Measurements from ENCODE around the gene RTN4.

Gene RTN4

DNA sequence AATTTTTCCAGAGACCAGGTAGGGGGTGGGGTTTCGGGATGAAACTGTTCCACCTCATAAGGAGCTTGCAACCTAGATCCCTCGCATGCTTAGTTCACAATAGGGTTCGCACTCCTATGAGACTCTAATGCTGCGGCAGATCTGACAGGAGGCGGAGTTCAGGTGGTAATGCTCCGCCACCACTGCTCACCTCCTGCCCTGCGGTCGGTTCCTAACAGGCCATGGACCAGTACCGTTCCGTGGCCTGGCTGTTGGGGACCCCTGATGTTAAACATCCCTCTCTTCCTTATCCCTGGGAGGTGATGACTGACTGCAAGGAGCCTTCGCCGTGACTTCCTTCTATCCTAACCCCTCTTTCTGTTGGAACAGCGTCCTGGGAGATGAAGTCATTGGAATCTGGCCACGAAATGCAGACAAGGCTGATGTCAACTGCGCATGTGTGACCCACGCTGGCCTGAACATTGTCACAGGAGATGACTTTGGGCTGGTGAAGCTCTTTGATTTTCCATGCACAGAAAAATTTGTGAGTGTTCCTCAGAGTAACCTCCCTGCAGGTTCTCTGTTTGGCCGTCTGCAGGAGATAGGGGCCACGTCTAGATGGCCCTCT, 82.4 kb downstream of the RTN4 start:
- DNase-seq: peak in 1 of 14 donors; percentile 17

DNA sequence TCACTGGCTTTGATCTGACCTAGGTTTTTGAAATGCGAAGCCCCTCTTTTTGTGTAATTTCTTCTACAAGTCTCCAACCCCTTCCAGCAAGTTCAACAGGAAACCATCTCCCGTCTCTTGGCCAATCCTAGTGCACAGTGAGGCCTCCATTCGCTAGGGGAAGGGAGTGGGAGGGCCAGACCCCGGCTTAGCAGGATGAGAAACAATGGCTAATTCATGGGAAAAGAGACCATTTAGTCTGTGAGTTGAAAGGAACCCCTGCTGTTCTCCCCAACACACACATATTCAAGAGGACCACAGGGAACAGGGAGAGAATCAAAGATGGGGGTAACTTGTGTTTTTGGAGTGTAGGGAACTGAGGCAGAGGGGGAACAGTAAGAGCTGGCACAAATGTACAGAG, 83.0 kb downstream of the RTN4 start:
- peak in 1 of 14 donors; percentile 14 for DNase-seq

DNA sequence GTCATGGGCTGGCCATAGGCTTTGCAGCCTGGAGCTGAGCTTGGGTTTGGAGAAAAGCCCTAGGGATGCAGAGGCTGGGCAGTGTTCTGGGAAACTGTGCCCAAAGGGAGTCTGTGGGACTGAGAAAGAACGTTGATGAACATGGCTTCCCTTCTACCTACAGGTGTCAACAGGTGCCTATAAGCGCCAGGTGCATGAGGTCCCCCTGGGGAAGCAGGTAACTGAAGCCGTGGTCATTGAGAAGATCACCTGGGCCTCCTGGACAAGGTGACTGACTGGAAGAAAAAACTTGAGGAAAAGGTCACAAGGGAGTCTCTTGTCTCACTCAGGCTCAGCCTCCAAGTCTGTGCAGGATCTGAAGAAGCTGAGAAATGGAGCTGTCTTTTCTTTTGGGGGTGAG, 83.4 kb downstream of the RTN4 start:
- no peak for DNase-seq

DNA sequence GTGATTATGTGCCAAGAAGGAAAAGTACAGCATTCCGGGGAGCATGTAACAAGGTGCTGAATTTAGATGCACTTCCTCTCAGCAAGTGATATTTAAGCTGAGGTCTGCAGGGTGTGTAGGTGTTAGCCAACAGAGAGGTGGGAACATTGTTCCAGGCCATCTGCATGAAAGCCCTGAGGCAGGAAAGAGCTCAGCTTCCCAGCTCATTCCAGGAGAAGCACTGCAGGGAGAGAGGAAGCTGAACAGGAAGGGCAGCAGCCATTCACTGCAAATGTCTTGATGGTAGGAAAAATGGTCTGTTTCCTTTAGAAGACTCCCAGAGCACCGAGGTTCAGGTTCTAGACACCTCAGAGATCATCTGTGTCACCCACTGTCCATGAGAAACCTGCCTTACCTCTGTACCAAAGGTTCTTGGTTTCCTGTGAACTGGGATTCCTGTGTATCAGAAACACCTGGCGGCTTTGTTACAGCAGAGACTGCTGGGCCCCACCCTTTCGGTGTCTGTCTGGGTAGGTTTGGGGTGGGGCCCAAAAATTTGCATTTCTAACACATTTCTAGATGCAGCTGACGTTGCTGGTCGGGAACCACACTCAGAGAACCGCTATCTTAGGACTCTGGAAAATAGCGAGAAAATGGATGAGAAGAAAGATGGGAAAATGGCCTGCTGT, 84.0 kb downstream of the RTN4 start:
- DNase-seq: peak in 1 of 14 donors; percentile 84

- DNase-seq: no peak
Measured at GRCh38 chr2:54965425-54965824, 84.8 kb downstream of the RTN4 start.

DNA sequence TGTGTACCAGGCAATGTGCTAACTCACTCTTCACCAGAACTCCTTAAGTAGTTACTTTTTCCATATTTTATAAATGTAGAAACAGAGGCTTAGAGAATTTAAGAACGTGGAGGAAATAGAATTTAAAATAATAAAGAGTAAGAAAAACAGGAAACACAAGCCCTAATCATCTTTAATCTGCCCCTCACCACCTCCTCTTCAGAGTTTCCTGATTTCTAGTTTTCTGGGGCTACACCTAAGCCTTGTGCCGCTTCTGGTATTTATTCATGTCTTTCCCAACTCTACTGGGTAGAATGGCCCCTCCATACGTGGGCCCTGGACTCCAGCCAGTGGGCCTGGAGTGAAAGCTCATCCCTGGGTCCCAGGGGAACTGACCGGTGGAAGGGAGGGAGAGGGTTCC, 85.4 kb downstream of the RTN4 start:
- no peak for DNase-seq

DNA sequence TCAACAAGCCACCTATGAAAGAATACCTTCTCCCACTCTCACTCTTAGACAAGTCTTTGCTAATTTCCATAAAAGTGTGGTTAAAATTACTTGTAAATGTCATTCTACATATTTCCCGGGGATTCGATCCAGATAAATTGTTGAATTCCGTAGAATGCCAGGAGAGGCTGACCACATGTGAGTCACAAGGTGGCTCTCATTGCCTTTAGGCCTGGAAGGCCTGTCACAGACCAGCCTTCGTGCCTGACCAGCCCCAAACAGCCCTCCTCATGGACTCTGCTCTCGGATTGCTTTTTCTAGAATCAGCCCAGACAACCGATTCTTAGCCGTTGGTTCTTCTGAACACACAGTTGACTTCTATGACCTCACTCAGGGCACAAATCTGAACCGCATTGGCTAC, 86.0 kb downstream of the RTN4 start:
- no peak for DNase-seq

GRCh38 chr2:54963476-54963875, 86.8 kb downstream of the RTN4 start:
- no peak for DNase-seq

DNA sequence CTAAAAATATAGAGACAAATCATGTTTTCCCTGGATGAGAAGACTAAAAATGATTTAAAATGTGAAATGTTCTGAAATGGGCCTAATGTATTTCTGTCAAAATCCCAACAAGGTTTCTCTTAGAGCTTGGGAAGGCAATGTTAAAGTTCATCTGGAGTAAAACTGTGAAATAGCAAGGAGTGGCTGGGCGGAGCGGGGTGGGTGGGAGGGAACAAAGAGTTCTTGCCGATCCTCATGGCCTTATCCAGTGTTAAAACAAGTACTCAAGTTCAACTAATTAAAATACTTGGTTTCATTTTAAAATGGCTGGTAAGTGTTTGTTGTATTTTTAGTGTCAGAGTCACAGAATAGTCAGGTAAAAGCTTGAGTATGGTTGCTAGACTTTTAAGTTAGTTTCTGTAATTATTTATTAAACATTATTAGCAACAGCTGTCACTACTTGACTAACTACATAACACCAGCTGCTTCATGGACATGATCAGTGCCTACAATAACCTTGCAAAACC, 87.3 kb downstream of the RTN4 start:
- no peak for DNase-seq

DNA sequence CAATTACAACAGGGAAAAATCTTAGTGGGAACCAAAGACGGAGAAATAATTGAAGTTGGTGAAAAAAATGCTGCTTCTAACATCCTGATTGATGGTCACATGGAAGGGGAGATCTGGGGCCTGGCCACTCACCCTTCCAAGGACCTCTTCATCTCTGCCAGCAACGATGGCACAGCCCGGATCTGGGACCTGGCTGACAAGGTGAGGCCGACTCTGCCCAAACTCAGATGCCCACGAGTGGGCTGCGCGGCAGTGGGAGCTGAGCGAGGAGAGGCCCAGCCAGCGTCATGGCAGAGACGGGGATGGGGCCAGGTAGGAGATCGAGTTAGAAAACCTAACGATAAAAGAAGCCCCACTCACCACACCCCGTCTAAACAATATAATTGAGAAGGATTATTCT, 87.7 kb downstream of the RTN4 start:
- no peak for DNase-seq

- no peak for DNase-seq
Measured at GRCh38 chr2:54960164-54960563, 90.1 kb downstream of the RTN4 start.

- peak in 3 of 14 donors; percentile 19 to 26 (median 25) for DNase-seq
Measured at GRCh38 chr2:54958717-54959371, 91.4 kb downstream of the RTN4 start.

DNA sequence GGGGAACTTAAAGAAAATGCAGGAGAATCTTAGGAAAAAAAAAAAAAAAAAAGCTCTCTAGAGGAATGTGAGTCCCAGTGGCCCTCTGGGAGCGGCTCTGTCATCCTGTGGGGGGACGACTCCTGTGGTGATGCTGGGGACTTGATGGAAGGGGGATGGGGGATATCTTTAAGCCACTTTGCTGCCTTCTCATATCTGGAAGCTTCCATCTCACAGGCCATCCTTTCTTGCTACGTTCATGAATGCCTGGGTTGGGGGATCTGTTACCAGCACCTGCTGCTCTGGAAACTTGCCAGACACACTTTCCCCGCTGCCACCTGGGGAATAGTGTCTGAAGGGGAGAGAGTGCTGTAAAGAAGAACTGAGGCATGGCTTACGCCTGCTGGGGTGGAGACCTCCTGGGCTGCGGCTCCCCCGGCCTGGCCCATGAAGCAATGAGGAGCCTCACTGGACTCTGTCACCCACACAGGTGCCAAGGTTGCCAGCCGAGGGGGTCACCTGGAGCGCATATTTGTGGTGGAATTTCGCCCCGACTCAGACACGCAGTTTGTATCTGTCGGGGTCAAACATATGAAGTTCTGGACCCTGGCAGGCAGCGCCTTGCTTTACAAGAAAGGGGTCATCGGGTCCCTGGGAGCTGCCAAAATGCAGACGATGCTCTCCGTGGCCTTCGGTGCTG, 92.8 kb downstream of the RTN4 start:
- no peak for DNase-seq

GRCh38 chr2:54956111-54956627, 94.1 kb downstream of the RTN4 start:
- no peak for DNase-seq

GRCh38 chr2:54955358-54956110, 94.7 kb downstream of the RTN4 start:
- no peak for DNase-seq

GRCh38 chr2:54954705-54955357, 95.4 kb downstream of the RTN4 start:
- no peak for DNase-seq

GRCh38 chr2:54954158-54954557, 96.1 kb downstream of the RTN4 start:
- DNase-seq: no peak

- no peak for DNase-seq
Measured at GRCh38 chr2:54952978-54953456, 97.2 kb downstream of the RTN4 start.

- no peak for DNase-seq
Measured at GRCh38 chr2:54952425-54952824, 97.8 kb downstream of the RTN4 start.

DNA sequence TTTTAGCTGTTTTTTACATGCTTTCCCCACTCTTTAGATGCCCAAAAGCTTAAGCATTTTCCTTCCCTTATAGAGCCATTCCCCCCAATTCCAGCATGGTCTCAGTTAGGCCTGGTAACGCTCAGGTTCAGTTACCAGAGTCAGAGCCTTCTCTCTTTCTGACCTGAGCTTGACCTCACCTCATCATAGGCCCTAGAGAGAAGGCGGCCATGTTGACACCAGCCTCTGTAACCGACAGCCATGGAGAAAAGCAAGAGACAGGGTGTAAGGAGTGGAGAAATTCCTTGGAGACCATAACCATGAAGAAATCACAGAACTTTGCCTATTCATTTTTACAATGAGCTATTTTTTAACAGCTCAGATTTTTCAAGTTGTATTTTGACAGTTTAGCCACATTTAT, 99.4 kb downstream of the RTN4 start:
- no peak for DNase-seq

- DNase-seq: no peak
Measured at GRCh38 chr2:54949431-54949830, 100.8 kb downstream of the RTN4 start.

DNA sequence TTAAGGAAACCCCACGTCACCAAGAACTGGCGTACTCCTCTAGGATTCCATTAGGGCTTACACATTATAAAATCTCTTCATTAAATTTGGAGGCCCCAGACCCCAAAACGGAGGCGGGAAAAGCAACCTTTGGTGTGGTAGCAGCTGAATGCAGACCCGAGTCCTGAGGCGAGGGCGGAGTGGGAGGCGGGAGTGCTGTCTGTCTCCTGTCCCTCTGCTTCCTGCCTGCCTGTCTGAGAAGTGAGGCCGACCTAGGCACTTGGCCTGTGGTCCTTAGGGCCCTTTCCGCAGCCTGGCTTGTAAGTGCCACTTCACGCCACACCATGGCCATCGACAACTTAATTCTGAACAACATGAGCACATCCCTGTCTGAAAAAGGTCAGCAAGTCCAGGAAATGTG, 102.1 kb downstream of the RTN4 start:
- DNase-seq: no peak
